Measurements from ENCODE around the gene CARD19. TPM values are rescaled to one million over a fixed set of nuclear protein-coding genes. Genes with fewer than 3 reads are reported as not detected.

Gene CARD19
- total RNA-seq, 4 donors from 2014 or later: 23.7 to 71.4 (median 40.9) TPM

- no peak overlapping the region for H3K4me3 ChIP-seq
- H3K27me3 ChIP-seq: no peaks in the 10 kb centered on the region
- DNase-seq: peak; percentile 83 to 91
- no peaks in the 10 kb centered on the region for H3K9me3 ChIP-seq
- H3K4me1 ChIP-seq: peaks cover 6 to 24% of the 10 kb centered on the region in 2 donors
- peak in 1 of 2 donors; percentile 22 for TF ChIP-seq POLR2A (IDR thresholded peaks at IDR 0.05)
- TF ChIP-seq CTCF (IDR thresholded peaks at IDR 0.05): no peak
- no peaks in the 10 kb centered on the region for H3K36me3 ChIP-seq
- H3K27ac ChIP-seq: peak overlapping the region; percentile 82 to 95
- intact Hi-C loops (cut with DNase I; ENCODE audit: low total_unique reads): no loop called here
Measured at GRCh38 chr9:93060746-93061259, 35.2 kb upstream of the CARD19 start.

- H3K4me3 ChIP-seq: no peak overlapping the region
- DNase-seq: peak; percentile 62 to 67
- no peaks in the 10 kb centered on the region for H3K36me3 ChIP-seq
- no peaks in the 10 kb centered on the region for H3K27me3 ChIP-seq
- H3K27ac ChIP-seq: peak overlapping the region; percentile 82 to 95
- peaks cover 6 to 24% of the 10 kb centered on the region in 2 donors for H3K4me1 ChIP-seq
- TF ChIP-seq POLR2A (IDR thresholded peaks at IDR 0.05) (no peak), CTCF (IDR thresholded peaks at IDR 0.05) (no peak)
- intact Hi-C loops (cut with DNase I; ENCODE audit: low total_unique reads): no loop called here
- no peaks in the 10 kb centered on the region for H3K9me3 ChIP-seq
Measured at GRCh38 chr9:93061260-93061751, 34.7 kb upstream of the CARD19 start.

DNA sequence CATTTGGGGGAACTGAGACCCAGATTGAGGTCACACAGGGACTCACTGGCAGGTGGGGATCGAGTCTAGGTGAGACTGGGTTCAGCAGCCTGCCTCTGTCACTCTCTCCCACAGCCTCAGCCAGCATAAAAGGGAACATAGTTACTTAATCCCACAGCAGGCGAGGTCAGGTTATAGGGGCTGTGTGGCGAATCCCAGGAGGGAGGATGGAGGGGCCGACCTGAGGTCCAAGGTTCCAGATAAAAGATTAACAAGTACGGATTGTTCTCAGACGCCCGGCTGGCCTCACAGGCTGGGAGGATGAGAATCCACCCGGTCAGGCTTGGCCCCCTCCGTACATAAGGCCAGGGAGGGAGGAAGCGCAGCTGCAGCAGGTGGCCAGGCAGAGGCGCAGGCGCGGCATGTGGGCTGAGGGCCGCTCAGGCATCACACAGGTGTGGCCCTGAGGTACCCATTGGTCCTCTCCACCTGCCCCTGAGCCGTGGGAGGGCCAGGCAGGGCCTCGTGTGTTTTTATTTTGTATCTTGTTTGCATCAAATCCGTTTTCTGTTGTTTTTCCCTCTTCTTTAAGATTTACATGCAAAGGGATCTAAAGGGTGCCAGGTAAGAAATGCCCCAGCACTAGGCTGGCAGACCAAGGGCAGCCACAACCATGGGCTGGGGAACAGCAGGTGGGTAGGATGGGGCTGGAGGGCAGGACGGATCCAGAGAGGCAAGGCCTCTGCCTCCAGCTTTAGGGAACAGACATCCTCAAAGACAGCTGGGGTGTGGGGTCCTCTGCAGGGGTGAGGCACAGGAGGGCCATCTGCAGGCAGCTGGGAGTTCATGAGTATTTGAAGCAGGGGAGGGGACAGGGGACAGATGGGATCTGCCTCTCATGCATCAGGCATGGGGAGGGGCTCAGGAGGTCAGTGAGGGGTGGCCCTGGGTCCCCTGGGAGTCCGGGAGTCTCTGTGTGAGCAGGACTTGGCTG is 33.9 kb upstream of the CARD19 start:
- no peak overlapping the region for H3K4me3 ChIP-seq
- H3K27ac ChIP-seq: peak overlapping the region; percentile 82 to 95
- no peaks in the 10 kb centered on the region for H3K9me3 ChIP-seq
- H3K36me3 ChIP-seq: no peaks in the 10 kb centered on the region
- intact Hi-C loops (cut with DNase I; ENCODE audit: low total_unique reads): no loop called here
- H3K4me1 ChIP-seq: peaks cover 6 to 24% of the 10 kb centered on the region in 2 donors
- peak in 1 of 2 donors; percentile 44 for DNase-seq
- no peaks in the 10 kb centered on the region for H3K27me3 ChIP-seq
- TF ChIP-seq CTCF (IDR thresholded peaks at IDR 0.05) (no peak), POLR2A (IDR thresholded peaks at IDR 0.05) (no peak)

DNA sequence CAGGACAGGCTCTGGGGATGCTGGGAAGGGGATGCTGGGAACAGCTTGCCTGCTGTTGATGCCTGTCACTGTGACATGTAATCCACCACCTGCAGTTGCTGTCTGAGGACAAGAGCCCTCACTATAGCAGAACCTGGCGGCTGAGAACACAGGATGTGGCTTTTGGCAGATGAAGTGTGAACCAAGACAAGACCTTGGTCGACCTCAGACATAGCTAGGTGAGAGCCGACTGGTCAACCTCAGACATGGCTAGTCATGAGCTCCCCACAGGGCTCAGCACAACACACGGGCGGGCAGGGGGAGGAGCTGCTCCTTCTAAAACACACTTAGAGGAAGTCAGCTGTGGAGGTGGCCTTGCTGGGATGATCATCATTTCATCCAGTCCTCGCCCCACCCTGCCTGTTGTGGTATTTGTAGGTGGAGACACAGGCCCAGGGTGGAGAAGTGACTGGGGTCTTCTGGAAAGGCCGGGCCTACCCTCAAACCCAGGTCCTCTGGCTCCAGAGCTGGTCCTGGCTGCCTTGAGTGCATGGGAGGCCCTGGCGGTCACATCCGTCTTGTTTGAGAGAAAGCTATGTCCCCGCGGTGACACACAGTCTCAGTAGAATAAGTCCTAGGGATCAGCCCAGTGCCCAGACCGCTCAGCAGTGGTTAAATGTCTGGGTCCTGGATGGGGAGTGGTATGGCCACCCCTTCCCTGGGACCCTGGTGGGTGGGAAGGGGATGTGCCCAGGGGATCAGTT is 31.5 kb upstream of the CARD19 start:
- Histone ChIP-seq H3K27me3 (no peaks in the 10 kb centered on the region), H3K36me3 (no peaks in the 10 kb centered on the region), H3K4me1 (peaks cover 6 to 24% of the 10 kb centered on the region in 2 donors), H3K4me3 (no peak overlapping the region), H3K27ac (peak overlapping the region; percentile 7 to 66), H3K9me3 (no peaks in the 10 kb centered on the region)
- DNase-seq: no peak
- intact Hi-C loops (cut with DNase I; ENCODE audit: low total_unique reads): no loop called here
- TF ChIP-seq POLR2A (IDR thresholded peaks at IDR 0.05): no peak
- no peak for TF ChIP-seq CTCF (IDR thresholded peaks at IDR 0.05)
